ENCODE results near the gene PPP1R27. TPM values are rescaled to one million over a fixed set of nuclear protein-coding genes. Genes with fewer than 3 reads are reported as not detected.

Gene PPP1R27
- total RNA-seq, 1 donor, result not detected

GRCh38 chr17:81833160-81833920 lies 1.5 kb downstream of the PPP1R27 start, which contains the start of gene MCRIP1:
MCRIP1 (minus strand) TSS chr17:81833291; CDS start chr17:81824506, 8,785 bp downstream.
- no peak for TF ChIP-seq CTCF (IDR thresholded peaks at IDR 0.05; ENCODE audit: insufficient read depth, low read length)
- DNase-seq (ENCODE audit: low read depth), result peak; percentile 90
- peak within 1 kb of the TSS; percentile 80 for H3K4me3 ChIP-seq (ENCODE audit: low read depth, low read length)

- peak; percentile 22 for DNase-seq (ENCODE audit: low read depth)
- peak overlapping the region; percentile 79 for H3K4me3 ChIP-seq (ENCODE audit: low read depth, low read length)
- no peak for TF ChIP-seq CTCF (IDR thresholded peaks at IDR 0.05; ENCODE audit: insufficient read depth, low read length)
Observed at GRCh38 chr17:81832608-81833159, 2.2 kb downstream of the PPP1R27 start.

GRCh38 chr17:81831957-81832607 lies 2.8 kb downstream of the PPP1R27 start:
- DNase-seq (ENCODE audit: low read depth), result peak; percentile 59
- H3K4me3 ChIP-seq (ENCODE audit: low read depth, low read length), result peak overlapping the region; percentile 79
- TF ChIP-seq CTCF (IDR thresholded peaks at IDR 0.05; ENCODE audit: insufficient read depth, low read length), result no peak

- no peak for TF ChIP-seq CTCF (IDR thresholded peaks at IDR 0.05; ENCODE audit: insufficient read depth, low read length)
- H3K4me3 ChIP-seq (ENCODE audit: low read depth, low read length), result peak overlapping the region; percentile 79
- no peak for DNase-seq (ENCODE audit: low read depth)
Observed at GRCh38 chr17:81831563-81831956, 3.3 kb downstream of the PPP1R27 start.

- H3K4me3 ChIP-seq (ENCODE audit: low read depth, low read length), result no peak overlapping the region
- no peak for TF ChIP-seq CTCF (IDR thresholded peaks at IDR 0.05; ENCODE audit: insufficient read depth, low read length)
- no peak for DNase-seq (ENCODE audit: low read depth)
Observed at GRCh38 chr17:81829858-81830257, 5.0 kb downstream of the PPP1R27 start.

- no peak for TF ChIP-seq CTCF (IDR thresholded peaks at IDR 0.05; ENCODE audit: insufficient read depth, low read length)
- DNase-seq (ENCODE audit: low read depth), result no peak
- H3K4me3 ChIP-seq (ENCODE audit: low read depth, low read length), result no peak overlapping the region
Observed at GRCh38 chr17:81828656-81829055, 6.2 kb downstream of the PPP1R27 start.

Data from fibroblast of the aortic adventitia (primary cell).